ENCODE measurements around the gene EFCAB11.

DNA sequence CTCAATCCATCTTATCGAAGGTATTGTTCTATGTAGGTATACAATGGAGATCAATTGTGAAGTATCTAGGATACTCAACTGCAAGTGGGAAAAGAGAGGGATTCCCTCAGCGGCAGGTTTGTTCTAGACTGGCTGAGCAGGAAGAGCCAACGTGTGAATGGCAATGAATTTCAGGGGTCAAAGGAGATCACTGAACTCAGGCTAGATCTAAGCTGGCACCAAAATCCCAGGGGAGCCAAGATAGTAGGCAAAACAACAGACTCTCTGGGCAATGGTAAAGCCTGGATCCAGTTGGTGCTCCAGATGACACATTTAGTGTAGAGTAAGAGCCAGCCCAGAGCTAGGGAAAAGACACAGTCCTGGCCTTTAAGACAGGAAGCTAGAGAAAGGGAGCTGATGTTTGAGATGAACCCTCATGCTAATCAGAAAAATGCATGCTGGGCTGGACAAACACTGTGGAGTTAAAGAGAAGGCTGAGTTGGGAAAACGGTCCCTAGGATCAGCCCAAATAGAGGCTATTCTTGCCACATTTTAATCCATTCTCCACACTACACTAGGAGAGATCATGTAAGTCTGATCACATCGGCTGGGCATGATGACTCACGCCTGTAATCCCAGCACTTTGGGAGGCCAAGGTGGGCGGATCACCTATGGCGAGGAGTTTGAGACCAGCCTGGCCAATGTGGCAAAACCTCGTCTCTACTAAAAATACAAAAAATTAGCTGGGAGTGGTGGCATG, 45.6 kb downstream of the EFCAB11 start:
- TF ChIP-seq, protein P1, sequence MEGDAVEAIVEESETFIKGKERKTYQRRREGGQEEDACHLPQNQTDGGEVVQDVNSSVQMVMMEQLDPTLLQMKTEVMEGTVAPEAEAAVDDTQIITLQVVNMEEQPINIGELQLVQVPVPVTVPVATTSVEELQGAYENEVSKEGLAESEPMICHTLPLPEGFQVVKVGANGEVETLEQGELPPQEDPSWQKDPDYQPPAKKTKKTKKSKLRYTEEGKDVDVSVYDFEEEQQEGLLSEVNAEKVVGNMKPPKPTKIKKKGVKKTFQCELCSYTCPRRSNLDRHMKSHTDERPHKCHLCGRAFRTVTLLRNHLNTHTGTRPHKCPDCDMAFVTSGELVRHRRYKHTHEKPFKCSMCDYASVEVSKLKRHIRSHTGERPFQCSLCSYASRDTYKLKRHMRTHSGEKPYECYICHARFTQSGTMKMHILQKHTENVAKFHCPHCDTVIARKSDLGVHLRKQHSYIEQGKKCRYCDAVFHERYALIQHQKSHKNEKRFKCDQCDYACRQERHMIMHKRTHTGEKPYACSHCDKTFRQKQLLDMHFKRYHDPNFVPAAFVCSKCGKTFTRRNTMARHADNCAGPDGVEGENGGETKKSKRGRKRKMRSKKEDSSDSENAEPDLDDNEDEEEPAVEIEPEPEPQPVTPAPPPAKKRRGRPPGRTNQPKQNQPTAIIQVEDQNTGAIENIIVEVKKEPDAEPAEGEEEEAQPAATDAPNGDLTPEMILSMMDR (IDR thresholded peaks at IDR 0.05 in 2 of 3, conservative IDR thresholded peaks at IDR 0.05 in 1 of 3; ENCODE audit: borderline replicate concordance in 1 of 3, insufficient read depth in 1 of 3, low read depth in 2 of 3, low read length in 2 of 3), result no peak
- TF ChIP-seq POLR2A (IDR thresholded peaks at IDR 0.05; ENCODE audit: borderline replicate concordance, extremely low read depth, insufficient read depth, insufficient read length) (no peak), EZH2 (IDR thresholded peaks at IDR 0.05) (no peak), POLR2AphosphoS5 (IDR thresholded peaks at IDR 0.05; ENCODE audit: low read depth, low read length) (no peak), YY1 (IDR thresholded peaks at IDR 0.05; ENCODE audit: extremely low read depth, insufficient replicate concordance, low read depth, low read length) (no peak), ZNF274 (IDR thresholded peaks at IDR 0.05; ENCODE audit: low read depth, low read length) (no peak), EZH2phosphoT487 (IDR thresholded peaks at IDR 0.05; ENCODE audit: borderline replicate concordance) (no peak)
- TF ChIP-seq, protein P2, sequence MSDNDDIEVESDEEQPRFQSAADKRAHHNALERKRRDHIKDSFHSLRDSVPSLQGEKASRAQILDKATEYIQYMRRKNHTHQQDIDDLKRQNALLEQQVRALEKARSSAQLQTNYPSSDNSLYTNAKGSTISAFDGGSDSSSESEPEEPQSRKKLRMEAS (IDR thresholded peaks at IDR 0.05), result no peak
- TF ChIP-seq, protein P3, sequence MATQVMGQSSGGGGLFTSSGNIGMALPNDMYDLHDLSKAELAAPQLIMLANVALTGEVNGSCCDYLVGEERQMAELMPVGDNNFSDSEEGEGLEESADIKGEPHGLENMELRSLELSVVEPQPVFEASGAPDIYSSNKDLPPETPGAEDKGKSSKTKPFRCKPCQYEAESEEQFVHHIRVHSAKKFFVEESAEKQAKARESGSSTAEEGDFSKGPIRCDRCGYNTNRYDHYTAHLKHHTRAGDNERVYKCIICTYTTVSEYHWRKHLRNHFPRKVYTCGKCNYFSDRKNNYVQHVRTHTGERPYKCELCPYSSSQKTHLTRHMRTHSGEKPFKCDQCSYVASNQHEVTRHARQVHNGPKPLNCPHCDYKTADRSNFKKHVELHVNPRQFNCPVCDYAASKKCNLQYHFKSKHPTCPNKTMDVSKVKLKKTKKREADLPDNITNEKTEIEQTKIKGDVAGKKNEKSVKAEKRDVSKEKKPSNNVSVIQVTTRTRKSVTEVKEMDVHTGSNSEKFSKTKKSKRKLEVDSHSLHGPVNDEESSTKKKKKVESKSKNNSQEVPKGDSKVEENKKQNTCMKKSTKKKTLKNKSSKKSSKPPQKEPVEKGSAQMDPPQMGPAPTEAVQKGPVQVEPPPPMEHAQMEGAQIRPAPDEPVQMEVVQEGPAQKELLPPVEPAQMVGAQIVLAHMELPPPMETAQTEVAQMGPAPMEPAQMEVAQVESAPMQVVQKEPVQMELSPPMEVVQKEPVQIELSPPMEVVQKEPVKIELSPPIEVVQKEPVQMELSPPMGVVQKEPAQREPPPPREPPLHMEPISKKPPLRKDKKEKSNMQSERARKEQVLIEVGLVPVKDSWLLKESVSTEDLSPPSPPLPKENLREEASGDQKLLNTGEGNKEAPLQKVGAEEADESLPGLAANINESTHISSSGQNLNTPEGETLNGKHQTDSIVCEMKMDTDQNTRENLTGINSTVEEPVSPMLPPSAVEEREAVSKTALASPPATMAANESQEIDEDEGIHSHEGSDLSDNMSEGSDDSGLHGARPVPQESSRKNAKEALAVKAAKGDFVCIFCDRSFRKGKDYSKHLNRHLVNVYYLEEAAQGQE (IDR thresholded peaks at IDR 0.05; ENCODE audit: low read depth), result no peak
